ENCODE measurements around the gene SREBF1. TPM values are rescaled to one million over a fixed set of nuclear protein-coding genes. Genes with fewer than 3 reads are reported as not detected.

The SREBF1 gene
- total and polyA plus RNA-seq, 2 of the 4 experiments (the other 2 are of a cell fraction): 3.4 to 20.4 TPM

DNA sequence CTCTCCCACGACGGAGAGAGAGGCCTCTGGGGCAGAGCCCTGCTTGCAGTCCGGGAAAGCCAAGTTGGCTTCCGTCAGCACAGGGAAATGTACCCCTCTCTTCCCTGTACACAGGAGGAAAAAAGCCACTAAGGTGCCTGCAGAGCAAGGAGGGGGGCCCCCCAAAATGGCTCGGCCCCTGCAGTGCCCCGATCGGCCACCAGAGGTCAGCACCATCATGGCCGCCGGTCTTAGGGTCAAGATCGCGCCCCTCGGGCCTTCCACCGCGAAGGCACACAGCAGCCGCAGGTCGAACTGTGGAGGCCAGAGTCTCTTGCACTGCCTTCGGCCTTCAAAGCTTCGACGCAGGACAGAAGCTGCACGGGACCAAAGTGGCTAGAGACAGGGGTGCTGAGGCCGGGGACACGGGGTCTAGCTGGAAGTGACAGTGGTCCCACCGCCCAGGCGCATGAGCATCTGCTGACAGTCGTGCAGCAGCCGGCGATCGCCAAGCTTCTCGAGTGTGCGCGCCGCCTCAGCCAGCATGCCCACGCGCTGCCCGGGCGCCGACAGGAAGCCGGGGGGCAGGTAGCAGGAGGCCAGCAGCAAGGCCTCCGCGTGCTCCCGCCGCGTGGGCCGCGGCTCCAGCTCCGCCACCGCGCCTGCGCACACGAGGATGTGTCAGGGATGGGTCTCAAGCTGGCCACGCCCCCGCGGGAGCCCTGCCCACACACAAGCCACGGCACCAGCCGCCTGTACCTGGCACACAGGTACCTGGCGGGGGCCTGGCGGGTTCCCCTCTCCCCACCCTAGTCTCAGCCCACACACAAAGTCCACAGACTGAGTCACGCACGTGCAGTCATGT lies 24.4 kb downstream of the SREBF1 start (continued):
- TF ChIP-seq, protein P1, sequence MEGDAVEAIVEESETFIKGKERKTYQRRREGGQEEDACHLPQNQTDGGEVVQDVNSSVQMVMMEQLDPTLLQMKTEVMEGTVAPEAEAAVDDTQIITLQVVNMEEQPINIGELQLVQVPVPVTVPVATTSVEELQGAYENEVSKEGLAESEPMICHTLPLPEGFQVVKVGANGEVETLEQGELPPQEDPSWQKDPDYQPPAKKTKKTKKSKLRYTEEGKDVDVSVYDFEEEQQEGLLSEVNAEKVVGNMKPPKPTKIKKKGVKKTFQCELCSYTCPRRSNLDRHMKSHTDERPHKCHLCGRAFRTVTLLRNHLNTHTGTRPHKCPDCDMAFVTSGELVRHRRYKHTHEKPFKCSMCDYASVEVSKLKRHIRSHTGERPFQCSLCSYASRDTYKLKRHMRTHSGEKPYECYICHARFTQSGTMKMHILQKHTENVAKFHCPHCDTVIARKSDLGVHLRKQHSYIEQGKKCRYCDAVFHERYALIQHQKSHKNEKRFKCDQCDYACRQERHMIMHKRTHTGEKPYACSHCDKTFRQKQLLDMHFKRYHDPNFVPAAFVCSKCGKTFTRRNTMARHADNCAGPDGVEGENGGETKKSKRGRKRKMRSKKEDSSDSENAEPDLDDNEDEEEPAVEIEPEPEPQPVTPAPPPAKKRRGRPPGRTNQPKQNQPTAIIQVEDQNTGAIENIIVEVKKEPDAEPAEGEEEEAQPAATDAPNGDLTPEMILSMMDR (conservative IDR thresholded peaks at IDR 0.05; ENCODE audit: low read depth, low read length): peak; percentile 89

All from IMR-90 (cell line).